Kidney epithelial cell (primary cell): Measurements from ENCODE around the gene HHAT. TPM values are rescaled to one million over a fixed set of nuclear protein-coding genes. Genes with fewer than 3 reads are reported as not detected.

ENCODE experiments used
- DNase-seq: peaks from one replicate; pipeline ENCODE4 v3.0.0-alpha.2; 2010; ENCODE audit warnings: low read depth
- H3K27me3 ChIP-seq: 2 replicates; pipeline ENCODE4 v1.6.0; 2011; ENCODE audit warnings: low read length; ENCODE audit not compliant: control insufficient read depth, insufficient read depth
- H3K36me3 ChIP-seq: 2 replicates; pipeline ENCODE4 v1.5.1; 2011; ENCODE audit warnings: low read length; ENCODE audit not compliant: control insufficient read depth, insufficient read depth
- H3K4me3 ChIP-seq: 2 replicates; pipeline ENCODE4 v1.5.1; 2011; ENCODE audit warnings: low read depth, mild to moderate bottlenecking, control low read depth, low read length
- CTCF ChIP-seq: IDR thresholded peaks from 2 replicates; pipeline ENCODE4 v1.5.1; 2011; ENCODE audit warnings: mild to moderate bottlenecking, moderate library complexity, low read length, control low read depth, inconsistent platforms; ENCODE audit not compliant: insufficient read depth, poor library complexity, severe bottlenecking
- total RNA-seq: library from RNA; depleted of rRNA; stranded (reverse); fragments of >200 nt; gene quantifications from 2 replicates; pipeline ENCODE4 v1.2.3, GENCODE V29; 2015

The HHAT gene
- total RNA-seq, 1 donor from 2014 or later = 15.0 TPM

GRCh38 chr1:210600421-210601159, 271.9 kb downstream of the HHAT start:
- no peak for TF ChIP-seq CTCF
- no peak for DNase-seq
- Histone ChIP-seq H3K36me3 (no peaks in the 10 kb centered on the region), H3K27me3 (no peaks in the 10 kb centered on the region), H3K4me3 (no peak overlapping the region)

DNA sequence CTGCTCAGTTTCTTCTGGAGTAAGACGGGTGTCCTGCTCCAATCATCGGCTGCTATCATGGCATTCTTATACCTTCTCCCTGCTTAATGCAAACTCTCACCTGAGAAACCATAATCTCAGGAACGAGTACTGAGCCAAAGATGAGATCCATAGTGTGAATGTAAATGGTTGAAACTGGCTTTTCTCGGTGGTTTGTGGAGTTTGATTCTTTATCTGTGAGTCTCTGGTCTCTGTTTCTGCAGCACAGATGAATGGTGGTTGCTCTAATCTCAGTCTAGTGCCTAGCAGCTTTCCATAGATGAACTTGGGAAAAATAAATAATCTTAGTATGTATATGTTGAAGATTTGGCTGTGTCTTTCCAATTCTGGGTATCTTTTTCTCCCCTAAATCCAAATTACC, 274.4 kb downstream of the HHAT start:
- TF ChIP-seq CTCF = no peak
- no peak for DNase-seq
- H3K36me3 ChIP-seq = no peaks in the 10 kb centered on the region
- no peaks in the 10 kb centered on the region for H3K27me3 ChIP-seq
- H3K4me3 ChIP-seq = no peak overlapping the region

DNA sequence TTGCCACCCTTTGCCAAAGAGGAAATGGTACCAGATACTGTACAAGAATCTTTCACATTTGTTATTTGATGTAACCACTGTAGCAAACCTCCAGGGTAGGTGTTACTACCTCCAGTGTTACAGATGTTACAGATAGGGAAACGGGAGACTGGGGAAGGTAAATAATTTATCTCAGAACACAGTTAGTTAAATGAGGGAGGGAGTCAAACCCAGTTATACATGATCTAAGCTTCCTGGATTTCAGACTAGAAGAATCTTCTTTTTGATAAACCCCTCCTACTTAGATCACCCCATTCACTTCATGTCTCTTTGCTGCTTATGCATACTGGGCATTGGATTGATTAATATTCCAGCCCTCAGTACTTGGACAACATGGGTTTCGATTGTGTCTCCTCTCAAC, 276.4 kb downstream of the HHAT start:
- no peaks in the 10 kb centered on the region for H3K27me3 ChIP-seq
- no peaks in the 10 kb centered on the region for H3K36me3 ChIP-seq
- no peak for DNase-seq
- H3K4me3 ChIP-seq = no peak overlapping the region
- no peak for TF ChIP-seq CTCF

DNA sequence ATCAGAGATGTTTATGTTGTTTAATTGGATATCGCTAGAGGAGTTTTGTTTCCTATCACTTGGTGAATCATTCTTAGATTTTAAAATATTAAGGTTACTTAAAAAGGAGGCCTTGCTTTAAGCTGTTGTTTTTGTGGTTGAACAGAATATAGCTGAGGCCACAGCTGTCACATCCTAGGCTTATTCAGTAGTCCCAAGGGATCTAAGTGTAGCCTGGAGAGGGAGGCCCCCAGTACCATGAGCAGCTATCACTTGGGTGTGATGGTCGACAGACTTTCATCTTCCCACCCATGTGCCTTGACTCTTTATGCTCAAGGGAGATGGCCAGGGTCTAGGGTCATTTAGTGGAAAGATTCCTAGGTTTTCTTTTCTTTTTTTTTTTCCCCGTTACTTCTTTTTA, 278.7 kb downstream of the HHAT start:
- no peaks in the 10 kb centered on the region for H3K36me3 ChIP-seq
- H3K27me3 ChIP-seq = no peaks in the 10 kb centered on the region
- DNase-seq = no peak
- TF ChIP-seq CTCF = no peak
- H3K4me3 ChIP-seq = no peak overlapping the region

- Histone ChIP-seq H3K36me3 (no peaks in the 10 kb centered on the region), H3K27me3 (no peaks in the 10 kb centered on the region), H3K4me3 (no peak overlapping the region)
- no peak for DNase-seq
- TF ChIP-seq CTCF = no peak
Measured at GRCh38 chr1:210608767-210609166, 280.1 kb downstream of the HHAT start.

DNA sequence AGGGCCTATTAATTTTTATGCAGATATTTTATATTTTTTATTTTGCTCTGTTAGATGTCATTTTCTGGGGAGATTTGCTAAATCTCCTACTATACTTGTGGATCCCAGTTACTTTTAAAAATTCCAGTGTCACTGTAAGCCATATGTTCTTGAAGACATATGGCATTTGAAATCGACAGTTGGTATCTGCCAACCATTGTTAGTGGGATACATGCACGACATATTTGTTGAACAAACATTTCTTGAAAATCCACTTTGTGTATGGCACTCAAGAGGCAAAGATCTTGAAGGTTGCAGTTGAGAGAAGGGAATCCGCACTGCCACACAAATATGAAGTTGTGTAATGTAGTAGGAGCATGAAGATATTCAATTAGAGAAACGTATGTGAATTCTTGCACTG, 287.7 kb downstream of the HHAT start:
- TF ChIP-seq CTCF = no peak
- Histone ChIP-seq H3K4me3 (no peak overlapping the region), H3K36me3 (no peaks in the 10 kb centered on the region), H3K27me3 (no peaks in the 10 kb centered on the region)
- no peak for DNase-seq
